Testis (tissue), 2 donors: Measurements from ENCODE around the gene RALGPS1.

Experiments
- POLR2A ChIP-seq: fragments of 450-650 bp; IDR thresholded peaks from one replicate; pipeline ENCODE4 v1.6.1; 2017; ENCODE audit warnings: antibody characterized with exemption, mild to moderate bottlenecking, moderate library complexity
- TF ChIP-seq, protein P1 (sequence below), 3 experiments: fragments of 450-650 bp in 2 of 3; fragments of 200-600 bp in 1 of 3; sonication (generic) in 1 of 3; IDR thresholded peaks; one replicate each; pipeline ENCODE4 v1.5.1; 2016 to 2019; ENCODE audit warnings: antibody characterized with exemption in 3 of 3, mild to moderate bottlenecking in 2 of 3, moderate library complexity in 1 of 3

DNA sequence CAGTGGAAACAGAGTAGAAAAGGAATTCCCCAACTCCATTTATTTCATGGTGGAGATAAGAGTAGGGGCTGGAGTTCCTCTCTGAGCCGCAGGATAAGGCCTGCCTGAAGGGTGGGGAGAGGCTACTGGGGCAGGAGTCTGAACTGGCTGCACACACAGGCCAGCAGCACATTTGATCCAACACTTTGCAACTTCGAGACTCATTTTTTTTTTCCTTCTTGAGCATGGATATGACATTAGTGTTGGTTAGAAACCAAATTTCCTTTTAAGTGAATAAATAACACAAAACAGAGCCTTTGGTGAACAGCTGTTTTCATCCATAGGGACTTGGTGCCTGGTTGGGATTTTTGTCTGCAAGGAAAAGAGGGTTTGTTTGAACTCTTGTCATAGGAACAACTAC lies 76.6 kb downstream of the RALGPS1 start:
- TF ChIP-seq, protein P1, sequence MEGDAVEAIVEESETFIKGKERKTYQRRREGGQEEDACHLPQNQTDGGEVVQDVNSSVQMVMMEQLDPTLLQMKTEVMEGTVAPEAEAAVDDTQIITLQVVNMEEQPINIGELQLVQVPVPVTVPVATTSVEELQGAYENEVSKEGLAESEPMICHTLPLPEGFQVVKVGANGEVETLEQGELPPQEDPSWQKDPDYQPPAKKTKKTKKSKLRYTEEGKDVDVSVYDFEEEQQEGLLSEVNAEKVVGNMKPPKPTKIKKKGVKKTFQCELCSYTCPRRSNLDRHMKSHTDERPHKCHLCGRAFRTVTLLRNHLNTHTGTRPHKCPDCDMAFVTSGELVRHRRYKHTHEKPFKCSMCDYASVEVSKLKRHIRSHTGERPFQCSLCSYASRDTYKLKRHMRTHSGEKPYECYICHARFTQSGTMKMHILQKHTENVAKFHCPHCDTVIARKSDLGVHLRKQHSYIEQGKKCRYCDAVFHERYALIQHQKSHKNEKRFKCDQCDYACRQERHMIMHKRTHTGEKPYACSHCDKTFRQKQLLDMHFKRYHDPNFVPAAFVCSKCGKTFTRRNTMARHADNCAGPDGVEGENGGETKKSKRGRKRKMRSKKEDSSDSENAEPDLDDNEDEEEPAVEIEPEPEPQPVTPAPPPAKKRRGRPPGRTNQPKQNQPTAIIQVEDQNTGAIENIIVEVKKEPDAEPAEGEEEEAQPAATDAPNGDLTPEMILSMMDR (IDR thresholded peaks at IDR 0.05) = no peak
- TF ChIP-seq POLR2A = no peak
